ENCODE data around the gene ADIPOR1.
"Not testable (repeated sequence)": the region's sequence is repeated elsewhere in the genome, so short reads cannot be mapped to it uniquely, and the experiment has no call there.

Gene ADIPOR1

GRCh38 chr1:202968351-202968750 is 10.2 kb upstream of the ADIPOR1 start:
- DNase-seq = no peak

GRCh38 chr1:202967684-202968281 is 9.7 kb upstream of the ADIPOR1 start:
- DNase-seq = no peak

GRCh38 chr1:202966006-202966898 is 8.1 kb upstream of the ADIPOR1 start:
- no peak for DNase-seq

GRCh38 chr1:202965422-202965821 is 7.3 kb upstream of the ADIPOR1 start:
- DNase-seq = no peak

- DNase-seq = no peak
Observed at GRCh38 chr1:202964791-202965410, 6.8 kb upstream of the ADIPOR1 start.

GRCh38 chr1:202961220-202961880 is 3.2 kb upstream of the ADIPOR1 start:
- DNase-seq = no peak

- no peak for DNase-seq
Observed at GRCh38 chr1:202959276-202959620, 1.1 kb upstream of the ADIPOR1 start.

GRCh38 chr1:202958544-202959275 is 598 bp upstream of the ADIPOR1 start:
- peak; percentile 9 for DNase-seq

- DNase-seq = no peak
Observed at GRCh38 chr1:202956969-202957368, 1.1 kb downstream of the ADIPOR1 start.

GRCh38 chr1:202954057-202954745 is 3.9 kb downstream of the ADIPOR1 start:
- DNase-seq = no peak

- no peak for DNase-seq
Observed at GRCh38 chr1:202953392-202953791, 4.7 kb downstream of the ADIPOR1 start.

GRCh38 chr1:202952818-202953217 is 5.3 kb downstream of the ADIPOR1 start:
- DNase-seq = no peak

GRCh38 chr1:202952099-202952498 is 6.0 kb downstream of the ADIPOR1 start:
- no peak for DNase-seq

GRCh38 chr1:202951437-202951836 is 6.7 kb downstream of the ADIPOR1 start:
- DNase-seq = no peak

- DNase-seq = no peak
Observed at GRCh38 chr1:202945483-202945882, 12.6 kb downstream of the ADIPOR1 start.

- no peak for DNase-seq
Observed at GRCh38 chr1:202944438-202944921, 13.6 kb downstream of the ADIPOR1 start.

GRCh38 chr1:202942426-202942825 is 15.7 kb downstream of the ADIPOR1 start:
- no peak for DNase-seq

GRCh38 chr1:202941372-202941771 is 16.7 kb downstream of the ADIPOR1 start:
- DNase-seq = no peak

- no peak for DNase-seq
Observed at GRCh38 chr1:202940561-202940960, 17.6 kb downstream of the ADIPOR1 start.

- no peak for DNase-seq
Observed at GRCh38 chr1:202938287-202938925, 19.7 kb downstream of the ADIPOR1 start.

GRCh38 chr1:202936409-202936808 is 21.7 kb downstream of the ADIPOR1 start:
- DNase-seq = not testable (repeated sequence)
